GM19468 (cell line): ENCODE measurements around the gene ZBTB44.

Experiments used
- ATAC-seq: cut with Tn5 transposase; IDR thresholded peaks from one replicate; pipeline ENCODE4 v1.9.1; 2021; ENCODE audit warnings: mild to moderate bottlenecking, moderate library complexity, moderate number of reproducible peaks; ENCODE audit not compliant: unreplicated experiment; ENCODE audit errors: extremely low read depth

The ZBTB44 gene

DNA sequence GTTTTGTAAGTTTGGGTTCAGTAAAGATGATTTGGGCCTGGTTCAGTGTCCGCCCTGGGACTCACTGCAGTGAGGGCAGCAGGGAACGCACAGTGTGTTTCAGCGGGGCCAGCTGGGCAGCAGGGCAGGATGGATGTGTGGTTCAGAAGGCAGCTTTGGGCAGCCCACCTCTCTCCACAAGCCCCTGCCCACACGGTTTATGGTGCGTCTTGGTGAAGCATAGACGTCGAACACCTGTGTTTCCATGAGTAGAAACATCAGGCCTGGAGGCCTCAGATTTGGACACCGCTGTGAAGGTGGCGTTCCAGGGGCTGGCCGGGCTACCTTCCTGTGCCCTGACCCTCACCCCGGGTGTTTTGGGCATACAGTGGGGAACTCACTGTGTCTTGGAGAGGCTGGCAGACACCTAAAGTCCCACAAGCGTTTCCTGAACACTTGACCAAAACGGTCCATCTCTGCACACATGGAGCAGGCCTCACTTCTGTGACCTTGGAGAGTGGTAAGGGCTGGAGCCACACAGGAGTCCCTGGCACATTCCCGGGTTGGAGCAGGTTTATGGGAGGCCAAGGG lies 96.1 kb downstream of the ZBTB44 start:
- no peak for ATAC-seq

DNA sequence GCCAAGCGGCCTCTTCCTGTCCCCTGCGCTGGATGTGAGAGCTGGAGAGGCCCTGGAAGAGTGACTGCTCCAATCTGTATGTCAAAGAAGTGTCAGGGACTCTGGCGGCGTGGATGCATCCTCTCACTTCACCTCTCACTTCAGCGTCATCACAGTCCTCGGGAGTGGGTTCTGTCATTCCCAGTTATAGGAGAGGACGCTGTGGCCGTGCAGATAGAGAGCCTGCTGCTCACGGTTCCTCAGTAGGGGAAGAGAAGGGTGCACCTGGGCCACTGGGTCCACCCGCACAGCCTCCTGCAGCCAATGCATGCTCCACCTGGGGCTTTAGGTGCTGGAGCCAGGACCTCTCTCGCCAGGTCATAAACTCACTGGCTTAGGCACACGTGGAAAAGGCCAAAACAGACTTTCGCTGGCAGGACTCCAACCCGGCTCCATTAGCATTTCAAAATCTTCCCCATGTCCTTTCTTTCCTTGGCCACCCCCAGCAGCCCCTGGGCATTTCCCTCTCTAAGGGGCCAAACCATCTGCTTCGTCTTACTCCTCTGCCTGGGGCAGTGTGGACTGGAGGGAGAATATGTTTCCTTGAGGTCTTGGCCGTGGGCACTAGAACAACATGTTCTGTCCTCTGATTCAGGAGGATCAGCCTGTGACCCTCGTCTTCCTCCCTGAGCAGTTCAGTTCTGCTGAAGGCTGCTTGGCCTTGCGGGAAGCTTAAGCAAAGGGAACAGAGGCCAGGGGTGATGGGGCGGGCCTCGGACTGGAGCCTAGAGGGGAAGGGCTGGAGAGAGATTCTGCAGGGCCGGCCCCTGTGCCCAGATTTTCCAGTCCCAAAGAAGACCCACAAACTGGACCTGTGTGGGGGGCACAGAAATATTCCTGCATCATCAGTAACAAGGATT lies 97.3 kb downstream of the ZBTB44 start:
- ATAC-seq: no peak

DNA sequence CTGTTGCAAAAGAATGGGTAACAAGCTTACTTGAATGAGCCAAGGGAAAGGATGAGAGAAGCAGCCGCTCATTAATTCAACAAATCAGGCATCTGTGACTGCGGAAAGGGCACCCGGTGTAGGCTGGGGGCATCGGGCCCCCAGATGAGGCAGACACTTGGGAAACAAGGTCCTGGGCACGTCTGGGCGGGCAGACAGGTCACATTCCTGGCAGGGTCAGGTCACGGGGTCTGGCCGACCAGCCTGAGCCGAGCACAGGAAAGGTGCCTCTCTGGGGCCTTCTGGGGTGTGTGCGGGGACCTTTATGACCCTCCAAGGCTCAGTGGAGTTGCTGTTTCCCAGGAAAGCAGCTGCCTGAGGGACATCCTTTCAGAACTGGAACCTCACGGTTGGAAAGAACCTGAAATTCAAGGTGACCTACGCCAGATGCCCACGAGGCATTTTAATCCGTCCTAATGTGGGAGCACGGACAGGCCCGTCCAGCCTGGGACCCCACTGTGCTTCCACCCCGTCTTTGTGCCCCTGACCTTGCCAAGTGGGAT lies 98.1 kb downstream of the ZBTB44 start:
- no peak for ATAC-seq

DNA sequence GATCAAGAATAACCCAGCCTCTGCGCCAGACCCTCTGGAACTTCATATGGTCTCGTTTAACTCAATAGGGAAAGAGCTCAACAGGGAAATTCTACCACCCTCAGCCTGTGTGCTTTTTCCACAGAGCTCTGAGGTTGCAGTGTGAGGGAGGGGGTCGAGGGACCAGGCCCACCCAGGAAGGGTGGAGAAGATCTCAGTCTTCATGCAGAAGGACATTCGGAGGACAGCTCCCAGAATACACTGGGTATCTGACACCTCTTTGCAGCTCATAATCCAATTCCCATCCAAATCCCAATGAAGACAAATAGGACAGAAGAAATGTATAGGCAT lies 98.5 kb downstream of the ZBTB44 start:
- ATAC-seq: no peak

DNA sequence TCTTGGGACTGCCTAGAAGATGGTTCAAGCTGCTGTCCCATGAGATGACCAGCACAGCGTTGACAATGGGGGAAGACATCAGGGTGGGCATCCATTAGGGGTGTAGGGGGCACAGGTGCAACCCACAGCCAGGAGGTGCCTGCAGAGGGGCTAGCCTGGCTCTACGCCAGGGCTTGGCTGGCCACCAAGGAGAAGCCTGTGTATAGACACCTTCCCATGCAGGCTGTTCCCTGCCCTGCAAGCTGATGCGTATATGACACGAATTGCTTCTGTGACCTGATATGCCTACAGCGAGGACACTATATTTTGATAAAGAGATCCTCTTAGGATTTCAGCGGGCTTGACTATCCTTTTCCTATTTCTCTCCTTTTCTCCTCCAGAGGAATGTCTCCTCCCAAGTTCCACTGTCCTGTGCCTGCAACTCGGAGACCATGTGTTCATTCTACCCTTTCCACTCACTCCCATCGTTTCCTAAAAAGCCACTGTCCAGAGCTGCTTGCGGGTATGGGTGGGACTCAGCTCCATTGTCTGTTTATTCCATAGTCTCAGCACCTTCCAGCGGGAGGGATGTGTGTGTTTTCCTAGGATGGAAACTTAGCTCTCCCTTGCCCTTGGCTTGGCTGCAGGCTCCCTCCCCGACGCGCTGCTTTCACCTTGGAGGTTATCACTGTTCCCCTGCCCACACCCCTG lies 99.0 kb downstream of the ZBTB44 start:
- no peak for ATAC-seq

DNA sequence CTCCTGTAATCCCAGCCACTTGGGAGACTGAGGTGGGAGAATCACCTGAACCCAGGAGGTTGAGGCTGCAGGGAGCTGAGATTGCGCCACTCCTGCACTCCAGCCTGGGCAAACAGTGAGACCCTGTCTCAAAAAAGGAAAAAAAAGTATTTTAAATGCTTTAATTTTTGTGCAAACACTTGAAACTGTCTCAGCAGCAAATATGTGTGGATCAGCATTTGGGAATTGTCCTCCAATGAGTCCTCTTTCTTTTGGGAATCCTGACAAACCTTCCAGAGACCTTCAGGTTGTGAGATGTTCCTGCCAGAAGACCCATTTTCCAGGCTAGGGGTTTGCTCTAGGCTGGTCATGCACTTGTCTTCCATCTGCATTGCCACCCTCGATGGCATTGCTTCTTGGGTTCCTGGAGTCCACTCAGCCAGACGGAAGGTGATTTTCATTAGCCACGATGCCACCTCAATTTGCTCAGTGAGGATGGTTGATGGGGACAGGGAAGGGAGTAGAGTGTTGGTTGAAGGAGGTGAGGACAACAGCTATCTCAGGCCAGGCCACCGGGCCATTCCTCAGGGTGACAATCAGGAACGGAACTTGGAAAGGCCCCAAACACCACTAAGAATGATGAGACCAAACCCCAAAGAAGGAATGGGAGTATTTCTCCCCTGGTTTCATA lies 99.7 kb downstream of the ZBTB44 start:
- no peak for ATAC-seq

DNA sequence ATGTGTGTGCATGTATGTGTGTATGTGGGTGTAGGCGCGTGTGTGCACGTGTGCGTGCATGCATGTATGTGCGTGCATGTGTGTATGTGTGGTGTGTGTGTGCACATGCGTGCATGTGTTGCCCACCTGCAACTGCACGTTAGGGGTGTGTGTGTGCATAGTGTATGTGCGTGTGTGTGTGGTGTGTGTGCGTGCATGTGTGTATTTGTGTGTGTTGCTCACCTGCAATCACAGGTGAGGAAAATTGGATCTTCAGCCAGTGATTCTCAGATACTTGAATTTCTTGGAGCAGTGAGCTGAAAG lies 100.8 kb downstream of the ZBTB44 start:
- no peak for ATAC-seq

DNA sequence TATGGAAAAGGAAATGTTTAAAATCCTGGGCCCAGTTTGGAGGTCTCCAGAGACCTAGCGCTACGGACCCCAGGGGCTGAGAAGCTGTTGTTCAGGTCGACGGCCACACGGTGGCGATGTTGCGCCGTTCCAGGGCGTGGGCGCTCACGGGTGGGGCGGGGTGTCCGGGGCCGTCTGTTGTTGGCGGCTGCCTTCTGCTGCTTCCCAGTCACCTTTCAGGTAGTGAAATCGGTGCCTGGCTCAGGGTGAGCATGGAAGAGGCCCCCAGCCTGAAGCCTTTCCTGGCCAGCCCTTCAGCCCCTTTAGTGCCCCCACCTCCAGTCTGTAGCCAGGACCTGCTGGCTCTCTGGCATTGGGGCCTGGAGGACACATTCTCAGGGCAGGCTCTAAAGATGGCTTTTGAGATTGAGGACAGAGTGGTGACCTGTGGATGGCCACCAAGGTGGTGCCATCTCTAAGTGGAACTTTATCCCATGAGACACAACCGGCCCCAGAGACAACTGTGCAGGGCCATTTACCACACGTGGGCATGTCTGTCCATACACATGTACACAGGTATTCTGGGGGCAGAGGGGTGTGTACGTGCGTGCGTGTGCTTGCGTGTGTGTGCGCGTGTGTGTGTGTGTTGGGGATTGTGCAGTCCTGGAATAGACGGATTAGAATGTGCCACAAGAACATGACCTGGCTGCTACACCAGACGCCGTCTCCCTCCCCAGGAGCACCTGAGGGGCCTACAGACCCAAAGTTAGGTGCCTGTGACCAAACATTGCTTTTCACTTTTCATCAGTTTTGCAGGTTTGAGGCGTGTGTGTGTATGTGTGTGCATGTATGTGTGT lies 101.4 kb downstream of the ZBTB44 start:
- ATAC-seq: no peak

DNA sequence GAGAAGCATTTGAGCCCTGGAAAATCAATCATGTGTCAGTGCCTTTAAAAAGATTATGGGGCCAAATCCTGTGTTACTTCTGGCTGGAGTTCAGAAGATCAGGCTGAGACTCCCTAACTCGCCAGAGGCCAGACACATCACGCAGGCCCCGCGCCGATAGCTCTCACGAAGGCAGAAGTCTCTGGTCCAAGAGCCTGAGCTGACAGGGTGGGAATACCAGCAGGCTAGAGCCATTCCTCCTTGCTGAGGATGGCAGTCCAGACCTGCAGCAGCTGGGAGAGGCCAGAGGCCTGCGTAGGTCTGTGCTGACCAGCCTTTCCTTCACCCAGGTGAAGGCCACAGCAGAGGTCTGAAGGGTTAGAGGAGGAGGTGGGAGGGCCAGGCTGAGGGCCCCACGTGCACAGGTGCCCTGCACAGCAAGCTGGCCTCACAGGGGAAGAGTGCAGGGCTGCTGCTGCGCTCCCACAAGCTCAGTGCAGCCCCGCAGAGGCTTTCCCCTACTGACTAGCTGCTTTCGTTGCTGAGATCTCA lies 102.2 kb downstream of the ZBTB44 start:
- no peak for ATAC-seq

DNA sequence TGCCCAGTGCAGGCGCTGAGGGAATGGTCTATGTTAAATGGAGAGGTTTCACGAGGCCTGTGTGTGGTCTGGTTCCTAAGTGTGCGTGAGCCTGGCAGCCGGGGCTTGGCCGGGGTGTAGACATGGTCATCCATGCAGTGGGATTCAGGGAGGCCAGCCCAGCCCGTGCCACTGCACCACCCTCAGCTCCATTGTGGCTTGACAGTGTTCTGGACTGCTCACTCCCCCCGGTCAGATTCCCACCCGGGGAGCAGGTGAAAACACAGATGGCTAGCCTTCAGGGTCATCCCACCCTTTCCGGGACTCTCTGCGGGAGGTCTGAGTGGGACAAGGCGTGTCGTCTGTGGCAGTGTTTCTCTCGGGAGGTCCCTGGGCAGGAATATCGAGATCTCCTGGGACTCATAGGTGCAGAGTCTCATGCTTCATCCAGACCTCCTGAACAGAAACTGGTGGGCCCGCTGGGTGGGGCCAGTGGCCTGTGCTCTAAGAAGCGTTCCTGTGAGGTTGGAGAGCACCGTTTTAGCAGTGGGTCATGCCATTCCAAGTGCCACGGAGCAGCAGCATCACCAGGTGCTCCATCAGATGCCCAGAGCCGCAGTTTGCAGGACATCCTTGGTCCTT lies 102.8 kb downstream of the ZBTB44 start:
- no peak for ATAC-seq

DNA sequence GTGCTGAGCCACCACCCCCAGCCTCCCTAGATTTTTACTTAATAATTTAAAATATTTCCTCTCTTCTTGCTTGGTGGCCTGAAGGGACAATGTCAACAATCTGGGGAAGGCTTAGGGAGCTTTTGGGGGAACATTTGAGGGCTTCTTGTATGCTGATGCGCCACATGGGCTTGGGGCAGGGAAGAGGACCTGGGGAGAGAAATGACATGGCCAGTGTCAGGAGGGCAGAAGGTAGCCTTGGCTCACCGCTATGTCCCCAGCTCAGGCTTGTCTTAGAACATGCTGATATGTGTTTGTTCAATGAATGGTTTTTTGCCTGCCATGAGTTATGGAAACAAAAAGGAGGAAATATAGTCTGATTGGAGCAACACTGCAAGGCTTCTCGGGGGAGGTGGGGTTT lies 103.6 kb downstream of the ZBTB44 start:
- no peak for ATAC-seq

DNA sequence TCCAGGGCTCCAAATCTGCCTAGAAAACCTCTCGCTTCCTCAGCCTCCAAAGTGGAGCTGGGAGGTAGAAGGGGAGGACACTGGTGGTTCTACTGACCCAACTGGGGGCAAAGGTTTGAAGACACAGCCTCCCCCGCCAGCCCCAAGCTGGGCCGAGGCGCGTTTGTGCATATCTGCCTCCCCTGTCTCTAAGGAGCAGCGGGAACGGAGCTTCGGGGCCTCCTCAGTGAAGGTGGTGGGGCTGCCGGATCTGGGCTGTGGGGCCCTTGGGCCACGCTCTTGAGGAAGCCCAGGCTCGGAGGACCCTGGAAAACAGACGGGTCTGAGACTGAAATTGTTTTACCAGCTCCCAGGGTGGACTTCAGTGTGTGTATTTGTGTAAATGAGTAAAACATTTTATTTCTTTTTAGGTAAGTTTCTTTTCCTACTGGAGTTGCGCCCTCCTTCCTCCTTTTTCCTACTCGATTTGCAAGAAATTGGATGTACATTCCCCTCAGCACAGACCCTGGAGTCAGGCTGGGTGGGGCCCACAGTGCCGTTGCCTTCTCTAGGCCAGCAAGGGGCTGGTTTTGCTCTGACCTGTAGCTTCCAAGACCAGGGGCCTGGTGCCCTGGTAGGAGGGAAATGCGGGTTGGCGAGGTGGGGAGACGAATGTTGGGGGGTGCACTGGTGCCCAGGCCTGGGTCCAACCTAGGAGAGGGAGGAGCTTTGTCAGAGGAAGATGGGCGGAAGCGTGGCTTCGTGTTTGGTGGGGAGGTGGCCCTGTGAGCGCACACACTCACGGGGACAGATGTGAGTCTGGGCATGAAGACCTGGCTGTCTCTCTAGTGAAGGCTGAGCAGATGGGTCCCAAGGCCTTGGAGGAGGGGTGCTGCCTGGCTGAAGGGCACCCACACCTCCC lies 104.5 kb downstream of the ZBTB44 start:
- no peak for ATAC-seq

DNA sequence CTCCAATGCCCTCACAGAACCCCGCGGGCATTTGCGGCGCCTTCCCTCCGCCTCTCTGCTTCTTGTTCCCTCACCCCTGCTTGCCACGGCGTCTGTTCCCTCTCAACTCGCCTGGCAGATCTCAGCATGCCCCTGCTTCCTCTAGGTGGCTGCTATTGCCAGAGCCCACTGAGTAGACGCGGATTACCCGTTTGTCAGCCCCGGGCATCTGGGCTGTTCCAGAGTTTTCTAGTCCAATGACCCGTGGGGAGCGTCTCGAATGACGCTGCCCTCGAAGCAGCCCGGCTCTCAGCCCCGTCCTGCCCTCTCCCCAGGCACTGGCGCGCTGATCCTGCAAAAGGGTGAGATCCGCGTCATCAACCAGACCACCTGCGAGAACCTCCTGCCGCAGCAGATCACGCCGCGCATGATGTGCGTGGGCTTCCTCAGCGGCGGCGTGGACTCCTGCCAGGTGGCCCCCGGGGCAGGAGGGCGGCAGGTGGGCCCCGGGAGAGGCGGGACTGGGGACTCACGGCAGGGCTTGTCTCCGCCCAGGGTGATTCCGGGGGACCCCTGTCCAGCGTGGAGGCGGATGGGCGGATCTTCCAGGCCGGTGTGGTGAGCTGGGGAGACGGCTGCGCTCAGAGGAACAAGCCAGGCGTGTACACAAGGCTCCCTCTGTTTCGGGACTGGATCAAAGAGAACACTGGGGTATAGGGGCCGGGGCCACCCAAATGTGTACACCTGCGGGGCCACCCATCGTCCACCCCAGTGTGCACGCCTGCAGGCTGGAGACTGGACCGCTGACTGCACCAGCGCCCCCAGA lies 105.4 kb downstream of the ZBTB44 start:
- no peak for ATAC-seq

DNA sequence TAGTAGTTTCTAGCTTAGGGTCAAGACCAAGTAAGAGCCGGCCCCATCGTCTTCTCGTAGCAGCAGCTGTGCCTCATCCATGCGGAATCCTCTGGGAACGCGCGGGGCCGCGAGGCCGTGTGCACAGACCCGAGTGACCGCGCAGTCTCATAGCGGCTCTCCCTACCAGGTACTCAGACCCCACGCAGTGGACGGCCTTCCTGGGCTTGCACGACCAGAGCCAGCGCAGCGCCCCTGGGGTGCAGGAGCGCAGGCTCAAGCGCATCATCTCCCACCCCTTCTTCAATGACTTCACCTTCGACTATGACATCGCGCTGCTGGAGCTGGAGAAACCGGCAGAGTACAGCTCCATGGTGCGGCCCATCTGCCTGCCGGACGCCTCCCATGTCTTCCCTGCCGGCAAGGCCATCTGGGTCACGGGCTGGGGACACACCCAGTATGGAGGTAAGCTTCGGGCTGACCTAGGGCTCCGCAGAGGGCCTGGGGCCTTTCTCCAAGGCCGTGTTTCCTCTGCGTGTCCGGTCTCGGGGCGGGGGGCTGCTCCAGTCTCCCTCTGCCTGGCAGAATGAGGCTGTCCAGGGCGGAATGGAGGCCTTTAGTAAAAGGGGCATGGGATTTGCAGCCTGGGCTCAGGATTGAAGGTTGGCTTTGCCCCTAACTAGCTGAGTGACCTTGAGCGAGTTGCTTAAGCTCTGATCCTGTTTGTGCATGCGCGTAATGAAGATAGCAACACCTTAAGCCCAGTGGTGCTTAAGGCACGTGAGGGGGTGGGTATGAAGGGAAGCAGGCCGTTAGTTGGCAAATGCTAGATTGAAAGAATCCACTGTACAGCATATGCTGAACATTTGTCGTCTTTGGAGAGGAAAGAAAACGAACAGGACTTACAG lies 106.2 kb downstream of the ZBTB44 start:
- ATAC-seq: no peak

DNA sequence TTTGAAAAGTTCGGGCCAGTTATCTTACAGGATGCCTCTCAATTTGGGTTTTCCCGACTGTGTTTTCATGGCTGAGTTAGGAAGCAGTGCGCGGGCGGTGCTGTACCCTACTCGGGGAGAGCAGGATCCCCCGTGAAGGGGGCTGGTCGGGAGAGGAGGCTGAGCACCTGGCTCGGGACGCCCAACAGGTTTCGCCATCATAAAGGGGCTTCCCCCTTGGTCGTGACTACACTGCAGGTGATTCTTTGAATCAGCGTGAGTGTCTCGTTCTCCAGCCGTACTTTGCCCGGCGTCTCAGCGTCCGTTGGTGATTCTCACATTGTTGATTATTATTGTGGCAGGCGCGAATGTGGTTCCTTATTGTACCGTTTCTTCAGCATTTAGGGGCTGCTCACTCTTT lies 108.6 kb downstream of the ZBTB44 start:
- ATAC-seq: no peak

DNA sequence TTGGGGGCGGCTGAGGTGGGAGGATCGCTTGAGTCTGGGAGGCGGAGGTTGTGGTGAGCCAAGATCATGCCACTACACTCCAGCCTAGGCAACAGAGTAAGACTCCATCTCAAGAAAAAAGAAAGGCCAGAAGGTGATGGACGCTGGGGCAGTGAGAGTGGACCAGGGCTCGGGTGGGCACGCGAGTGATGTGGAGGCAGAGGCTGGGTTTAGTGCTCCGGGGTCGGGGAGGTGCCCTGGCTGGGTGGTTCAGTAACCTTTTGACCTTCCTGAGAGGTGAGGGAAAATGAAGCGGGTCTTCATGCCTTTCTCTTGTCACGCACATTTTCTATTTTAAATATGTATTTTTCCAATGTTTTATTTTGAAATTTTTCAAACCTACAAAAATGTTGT lies 110.0 kb downstream of the ZBTB44 start:
- no peak for ATAC-seq
